Subcutaneous adipose tissue (tissue), 4 donors: ENCODE results near the gene YIF1B. TPM values are rescaled to one million over a fixed set of nuclear protein-coding genes. Genes with fewer than 3 reads are reported as not detected.

Experiments used
- total RNA-seq, 4 donors: library from RNA; depleted of rRNA; stranded (reverse); fragments of >200 nt; gene quantifications; one replicate each; pipeline ENCODE4 v1.1.0, GENCODE V29; 2016
- TF ChIP-seq, protein P1 (sequence below): fragments of 450-650 bp; IDR thresholded peaks from one replicate; pipeline ENCODE4 v1.5.1; 2016; ENCODE audit warnings: low read depth, mild to moderate bottlenecking, control low read depth, antibody characterized with exemption, moderate library complexity

Gene YIF1B
- total RNA-seq, 4 donors from 2014 or later = 14.5 to 28.7 (median 19.5) TPM

DNA sequence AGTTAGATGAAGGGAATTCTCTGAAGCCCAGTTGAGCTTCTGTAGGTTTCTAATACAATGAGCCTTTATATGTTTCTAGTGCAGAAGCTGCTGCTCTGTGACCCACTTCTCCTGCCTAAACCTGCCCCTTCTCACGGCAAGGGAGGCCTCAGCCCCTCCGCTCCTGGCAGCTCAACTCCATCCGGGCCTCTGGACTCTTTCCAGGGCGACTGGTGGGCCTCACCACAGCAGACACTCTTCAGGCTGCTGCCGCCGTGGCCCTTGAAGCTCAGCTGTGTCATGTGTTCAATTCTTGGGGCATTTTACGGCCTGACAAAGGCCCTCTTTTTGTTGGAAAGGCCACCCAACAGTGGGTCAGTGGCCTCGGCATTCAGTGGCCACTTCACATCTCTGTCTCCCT is 21.7 kb downstream of the YIF1B start:
- TF ChIP-seq, protein P1, sequence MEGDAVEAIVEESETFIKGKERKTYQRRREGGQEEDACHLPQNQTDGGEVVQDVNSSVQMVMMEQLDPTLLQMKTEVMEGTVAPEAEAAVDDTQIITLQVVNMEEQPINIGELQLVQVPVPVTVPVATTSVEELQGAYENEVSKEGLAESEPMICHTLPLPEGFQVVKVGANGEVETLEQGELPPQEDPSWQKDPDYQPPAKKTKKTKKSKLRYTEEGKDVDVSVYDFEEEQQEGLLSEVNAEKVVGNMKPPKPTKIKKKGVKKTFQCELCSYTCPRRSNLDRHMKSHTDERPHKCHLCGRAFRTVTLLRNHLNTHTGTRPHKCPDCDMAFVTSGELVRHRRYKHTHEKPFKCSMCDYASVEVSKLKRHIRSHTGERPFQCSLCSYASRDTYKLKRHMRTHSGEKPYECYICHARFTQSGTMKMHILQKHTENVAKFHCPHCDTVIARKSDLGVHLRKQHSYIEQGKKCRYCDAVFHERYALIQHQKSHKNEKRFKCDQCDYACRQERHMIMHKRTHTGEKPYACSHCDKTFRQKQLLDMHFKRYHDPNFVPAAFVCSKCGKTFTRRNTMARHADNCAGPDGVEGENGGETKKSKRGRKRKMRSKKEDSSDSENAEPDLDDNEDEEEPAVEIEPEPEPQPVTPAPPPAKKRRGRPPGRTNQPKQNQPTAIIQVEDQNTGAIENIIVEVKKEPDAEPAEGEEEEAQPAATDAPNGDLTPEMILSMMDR = no peak

DNA sequence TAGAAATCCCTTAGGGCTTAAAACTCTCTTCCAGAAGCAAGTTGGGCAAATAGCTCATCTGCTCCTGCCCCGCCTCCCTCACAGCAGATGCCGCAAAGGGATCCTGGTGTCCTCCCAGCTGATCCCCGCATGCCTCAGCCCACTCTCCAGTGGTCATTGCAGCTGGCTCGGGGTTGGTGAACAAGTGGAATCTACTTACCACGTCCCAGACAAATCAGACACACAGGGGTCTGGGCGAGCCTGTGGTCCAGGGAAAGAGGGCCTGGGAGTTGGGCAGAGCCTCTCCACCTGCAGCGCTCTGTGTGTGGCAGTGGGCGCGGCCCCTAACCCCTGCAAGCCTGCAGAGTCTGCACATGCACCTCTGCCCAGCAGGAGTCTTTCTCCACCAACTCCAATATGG is 22.5 kb downstream of the YIF1B start:
- TF ChIP-seq, protein P1 = no peak

DNA sequence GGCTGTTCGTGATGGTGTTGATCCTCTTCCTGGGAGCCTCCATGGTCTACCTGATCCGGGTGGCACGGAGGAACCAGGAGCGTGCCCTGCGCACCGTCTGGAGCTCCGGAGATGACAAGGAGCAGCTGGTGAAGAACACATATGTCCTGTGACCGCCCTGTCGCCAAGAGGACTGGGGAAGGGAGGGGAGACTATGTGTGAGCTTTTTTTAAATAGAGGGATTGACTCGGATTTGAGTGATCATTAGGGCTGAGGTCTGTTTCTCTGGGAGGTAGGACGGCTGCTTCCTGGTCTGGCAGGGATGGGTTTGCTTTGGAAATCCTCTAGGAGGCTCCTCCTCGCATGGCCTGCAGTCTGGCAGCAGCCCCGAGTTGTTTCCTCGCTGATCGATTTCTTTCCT is 23.9 kb downstream of the YIF1B start:
- TF ChIP-seq, protein P1 = no peak

DNA sequence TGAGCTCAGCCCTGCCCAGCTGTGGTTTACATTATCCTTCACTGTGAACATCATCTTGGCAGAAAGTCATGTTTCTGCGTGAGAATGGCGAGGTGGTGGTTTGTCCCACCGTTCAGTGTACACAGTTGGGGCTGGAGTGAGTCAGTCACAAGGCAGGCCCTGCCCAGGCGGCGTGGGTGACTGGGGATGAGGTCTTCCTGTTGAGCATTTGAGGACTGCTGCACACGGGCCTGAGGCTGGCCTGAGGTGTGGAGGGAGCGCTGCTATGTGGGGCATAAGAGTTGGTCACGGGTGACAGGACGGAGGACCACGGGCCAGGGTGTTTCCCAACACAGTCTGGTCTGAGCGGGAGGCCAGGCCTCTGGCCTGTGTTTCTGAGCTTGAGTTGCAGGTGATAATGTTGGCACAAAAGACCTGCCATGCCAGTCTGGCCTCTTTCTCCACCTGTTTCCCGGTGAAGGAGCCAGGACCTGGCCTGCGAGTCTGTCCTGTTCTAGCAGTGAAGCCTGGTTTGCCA is 25.1 kb downstream of the YIF1B start:
- TF ChIP-seq, protein P1 = no peak

DNA sequence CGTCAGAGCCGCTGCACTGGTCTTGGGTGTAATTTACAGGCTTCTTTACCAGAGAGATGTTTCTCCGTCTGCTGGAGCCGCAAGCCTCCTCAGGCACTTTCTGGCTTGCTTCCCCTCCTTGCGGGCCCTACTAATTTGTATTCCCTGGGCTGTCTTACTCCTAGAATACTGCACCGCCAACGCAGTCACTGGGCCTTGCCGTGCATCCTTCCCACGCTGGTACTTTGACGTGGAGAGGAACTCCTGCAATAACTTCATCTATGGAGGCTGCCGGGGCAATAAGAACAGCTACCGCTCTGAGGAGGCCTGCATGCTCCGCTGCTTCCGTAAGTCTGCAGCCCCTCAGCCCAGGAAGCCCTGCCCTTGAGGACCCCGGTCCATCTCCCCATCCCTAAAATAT is 25.8 kb downstream of the YIF1B start:
- TF ChIP-seq, protein P1 = no peak

DNA sequence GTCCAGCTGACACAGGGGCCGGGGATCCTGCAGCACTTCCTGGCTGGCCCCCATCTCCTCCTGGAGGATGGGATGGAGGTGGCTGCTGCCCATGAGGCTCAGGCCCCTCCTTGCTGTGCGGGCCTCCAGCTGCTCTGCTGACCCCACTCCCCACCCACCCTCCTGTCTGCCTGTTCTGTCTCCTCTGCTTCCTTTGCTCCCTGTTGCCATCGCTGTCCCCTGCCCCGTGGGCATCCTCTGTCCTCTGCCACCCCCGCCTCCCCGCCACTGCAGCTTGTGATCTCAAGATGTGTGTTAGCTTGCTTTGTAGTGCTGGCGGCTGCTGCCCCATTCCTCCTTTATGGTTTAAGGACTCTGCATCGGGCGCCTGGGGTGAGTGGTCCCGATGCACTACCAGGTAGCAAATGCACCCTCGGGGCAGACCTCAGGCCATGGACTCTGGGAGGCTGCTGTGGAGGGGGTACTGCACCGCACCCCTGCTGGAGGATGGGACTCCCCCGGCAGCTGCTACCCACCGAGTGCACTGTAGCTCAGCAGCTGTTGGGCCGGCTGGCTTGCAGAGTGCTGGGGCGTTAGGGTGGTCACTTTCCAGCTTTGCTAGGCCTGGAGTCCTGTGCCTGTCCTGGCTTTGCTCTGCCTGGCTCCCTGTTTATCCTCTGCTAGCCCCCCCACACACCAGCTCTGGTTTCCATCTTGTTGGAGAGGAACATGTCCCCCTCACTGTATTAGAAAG is 27.5 kb downstream of the YIF1B start:
- TF ChIP-seq, protein P1 = no peak

DNA sequence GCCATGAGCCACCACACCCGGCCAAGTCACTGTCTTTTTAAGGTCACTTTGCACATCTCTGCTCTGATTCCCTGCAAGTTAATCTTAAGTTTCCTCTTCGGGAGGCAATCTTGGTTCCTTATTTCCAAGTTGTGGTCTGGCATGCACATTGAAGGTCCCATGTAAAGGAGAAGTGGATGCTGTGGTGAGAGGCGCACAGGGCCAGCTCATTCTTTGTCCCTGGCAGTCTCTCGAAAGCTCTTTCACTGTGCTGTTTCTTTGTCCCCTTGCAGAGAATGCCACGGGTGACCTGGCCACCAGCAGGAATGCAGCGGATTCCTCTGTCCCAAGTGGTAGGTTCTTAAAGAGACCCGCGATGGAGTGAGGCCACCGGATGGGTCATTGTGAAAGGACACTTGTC is 28.1 kb downstream of the YIF1B start:
- TF ChIP-seq, protein P1 = no peak
